NCI-H460 (cell line): Measurements from ENCODE around the gene KCNMA1. TPM values are rescaled to one million over a fixed set of nuclear protein-coding genes. Genes with fewer than 3 reads are reported as not detected.

Source experiments
- DNase-seq: peaks from one replicate; pipeline ENCODE4 v3.0.0-alpha.2; 2016; ENCODE audit warnings: low read depth; ENCODE audit errors: extremely low read depth
- total RNA-seq: library from RNA; depleted of rRNA; stranded (reverse); fragments of >200 nt; shearing (Covaris generic); gene quantifications from 2 replicates; pipeline ENCODE4 v1.2.3, GENCODE V29; 2014

The KCNMA1 gene
- total RNA-seq, 1 experiment from 2014 or later: 0.54 TPM

DNA sequence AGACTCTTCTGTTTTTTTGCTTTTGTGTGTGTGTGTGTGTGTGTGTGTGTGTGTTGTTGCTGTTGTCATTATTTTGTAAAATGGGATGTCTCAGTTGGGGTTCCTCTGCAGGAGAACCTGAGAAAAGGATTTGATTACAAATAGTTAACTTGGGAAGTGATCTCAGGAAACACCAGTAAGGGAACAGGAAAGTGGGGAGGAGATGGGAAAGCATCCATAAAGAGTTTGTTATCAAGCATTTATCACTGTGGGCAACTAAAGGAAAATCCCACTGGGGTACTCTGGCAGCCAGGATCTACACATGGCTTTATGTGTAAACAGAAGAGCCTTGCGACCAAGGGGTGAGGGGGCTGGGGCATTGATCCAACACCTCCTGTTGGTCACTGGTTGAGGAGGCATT lies 485.4 kb downstream of the KCNMA1 start:
- DNase-seq: no peak

DNA sequence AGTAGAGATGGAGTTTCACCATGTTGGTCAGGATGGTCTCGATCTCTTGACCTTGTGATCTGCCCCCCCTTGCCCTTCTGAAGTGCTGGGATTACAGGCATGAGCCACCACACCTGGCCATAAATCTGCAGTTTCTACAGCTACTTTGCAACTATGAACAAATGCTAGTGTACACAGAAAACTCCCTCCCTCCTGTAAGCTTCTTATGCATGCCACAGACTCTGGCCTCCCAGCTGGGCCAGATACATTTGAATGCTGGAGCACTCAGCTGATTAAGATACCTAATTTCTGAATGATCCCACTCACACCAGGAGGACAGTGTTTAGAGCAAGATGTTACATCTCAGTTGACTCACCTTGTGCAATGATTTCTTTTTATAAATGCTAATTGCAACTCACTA lies 486.2 kb downstream of the KCNMA1 start:
- no peak for DNase-seq

DNA sequence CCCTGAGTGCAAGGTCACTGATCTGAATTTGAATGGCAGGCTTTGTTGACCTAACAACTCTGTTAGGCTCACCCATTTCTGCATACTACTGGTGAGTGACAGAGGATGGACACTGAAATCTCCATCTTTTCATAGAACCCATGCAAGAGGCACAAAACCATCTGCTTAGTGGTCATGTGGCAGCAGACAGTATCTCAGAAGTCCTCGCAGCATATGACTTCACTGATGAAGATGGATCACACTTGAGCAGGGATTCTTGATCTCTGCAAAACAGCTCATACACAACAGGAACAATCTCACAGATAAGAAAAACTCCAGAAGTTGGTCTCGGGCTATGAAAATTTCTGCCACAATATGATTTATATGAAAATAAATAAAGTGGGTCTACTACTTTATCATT lies 487.9 kb downstream of the KCNMA1 start:
- DNase-seq: no peak

DNA sequence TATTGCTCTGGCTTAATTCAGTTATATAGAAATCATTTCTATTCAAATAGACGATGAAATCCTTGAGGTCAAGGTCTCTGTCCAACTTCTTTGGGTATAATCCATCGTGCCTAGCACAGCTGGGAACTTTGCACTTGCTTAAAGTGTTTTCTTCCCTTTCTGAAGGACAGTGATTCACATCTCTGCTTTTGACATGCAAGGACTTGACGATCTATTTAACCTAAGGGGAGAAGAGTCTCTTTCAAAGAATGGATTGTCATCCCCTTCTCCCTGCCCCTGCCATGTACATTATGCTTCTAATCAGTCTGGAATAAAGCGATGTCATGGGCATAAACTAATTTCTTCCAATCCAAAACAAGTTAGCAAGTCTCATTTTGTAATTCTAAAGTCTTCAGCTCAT lies 488.6 kb downstream of the KCNMA1 start:
- no peak for DNase-seq

DNA sequence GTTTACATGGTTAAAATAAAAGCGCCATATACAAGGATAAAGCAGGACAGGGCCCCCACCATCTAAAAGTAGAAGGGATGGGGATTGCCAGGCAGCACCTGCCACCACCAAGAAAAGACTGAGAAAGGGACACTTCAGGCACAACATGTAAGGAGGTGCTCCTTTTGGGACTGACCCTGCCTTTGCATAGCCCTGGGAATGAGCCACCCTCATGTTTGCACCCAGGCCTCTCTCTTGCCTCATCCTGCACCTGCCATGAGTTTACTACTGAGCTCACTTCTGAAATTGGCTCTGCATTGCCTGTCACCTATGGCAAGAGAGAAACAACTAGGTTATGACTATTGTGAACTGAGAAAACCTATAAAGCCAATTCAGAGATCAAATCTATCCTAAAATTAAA lies 489.7 kb downstream of the KCNMA1 start:
- no peak for DNase-seq

DNA sequence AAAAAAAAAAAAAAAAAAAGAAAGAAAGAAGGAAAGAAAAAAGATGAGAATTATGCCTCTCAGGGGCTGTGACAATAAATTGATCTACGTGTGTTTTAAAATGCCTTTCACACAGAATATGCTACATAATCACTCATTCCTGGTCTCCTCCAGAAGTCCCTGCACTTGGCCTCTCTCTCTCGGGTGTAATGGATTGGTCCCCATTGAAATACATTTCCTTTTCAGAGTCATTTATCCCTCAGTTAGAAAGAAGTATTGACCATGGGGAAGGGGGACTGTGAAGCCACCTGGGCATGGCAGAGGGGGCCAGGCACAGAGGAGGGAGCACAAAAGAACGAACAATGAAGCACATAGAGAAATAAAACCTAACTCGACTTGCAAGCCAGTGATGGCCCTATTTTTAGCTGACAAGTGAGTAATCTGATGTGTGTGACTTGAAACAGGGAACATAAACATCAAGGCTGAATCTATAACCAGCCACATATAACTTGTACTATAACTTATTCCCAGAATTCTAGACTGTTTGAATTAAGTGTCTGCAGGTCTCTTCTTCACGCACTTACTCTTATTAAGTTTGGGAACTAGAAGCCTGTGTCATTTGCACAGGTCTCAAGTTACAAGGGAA lies 490.8 kb downstream of the KCNMA1 start:
- no peak for DNase-seq

DNA sequence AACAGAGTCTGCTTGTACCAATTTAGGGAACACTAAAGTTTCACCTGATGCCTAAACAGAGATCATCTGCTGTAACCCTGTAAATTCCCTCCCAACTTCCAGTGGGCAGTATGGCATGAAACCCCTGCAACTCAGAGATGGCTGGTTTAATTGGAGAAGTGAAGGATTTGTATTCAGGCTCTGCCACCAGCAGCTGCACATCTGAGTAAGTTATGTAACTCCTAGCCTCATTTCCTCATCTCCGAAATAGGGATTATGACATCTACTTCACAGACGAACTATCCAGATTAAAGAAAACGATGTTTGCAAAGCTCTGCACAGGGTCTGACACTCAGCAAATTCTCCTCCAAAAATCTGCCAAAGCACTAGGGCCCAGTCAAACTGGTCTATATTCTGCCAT lies 493.0 kb downstream of the KCNMA1 start:
- no peak for DNase-seq

DNA sequence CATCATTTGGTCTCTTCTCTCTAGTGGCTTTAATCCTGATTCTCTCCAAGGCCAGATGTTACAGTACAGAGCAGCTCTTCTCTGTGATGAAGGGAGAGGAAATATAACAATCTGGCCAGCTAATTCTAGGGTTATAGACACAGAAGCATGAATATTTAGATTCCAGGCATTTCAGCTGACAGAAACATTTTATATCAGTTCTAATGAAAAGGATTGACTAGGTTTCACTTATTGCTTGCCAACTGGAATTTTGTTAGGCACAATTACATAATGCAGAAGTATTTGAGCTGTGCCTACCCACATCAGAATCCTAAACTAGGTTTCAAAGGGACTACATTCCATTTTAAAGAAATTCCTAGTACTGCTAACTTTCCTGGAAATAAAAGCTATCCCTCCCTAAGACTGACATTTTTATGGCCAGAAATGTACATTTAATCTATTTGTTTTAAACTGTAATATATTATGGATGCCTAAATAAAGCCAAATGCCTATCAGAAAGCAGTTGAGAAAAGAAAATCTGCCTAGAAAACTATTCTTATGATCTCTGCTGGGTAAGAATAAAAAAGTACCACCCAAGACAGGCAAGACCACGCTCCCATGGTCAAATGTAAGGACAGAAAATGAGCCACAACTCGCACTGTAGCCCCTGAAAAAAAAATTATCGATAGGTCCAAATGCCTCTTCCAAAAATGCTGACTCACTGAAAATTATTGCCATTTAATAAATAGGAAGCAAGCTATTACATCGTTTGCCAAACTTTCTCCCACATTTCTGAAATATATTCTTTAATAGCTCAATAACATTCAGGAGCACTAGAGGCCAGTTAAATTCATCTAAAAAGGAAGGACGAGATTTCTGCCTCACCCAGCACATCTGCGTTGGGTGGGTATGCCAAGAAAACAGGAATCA lies 498.1 kb downstream of the KCNMA1 start:
- no peak for DNase-seq

DNA sequence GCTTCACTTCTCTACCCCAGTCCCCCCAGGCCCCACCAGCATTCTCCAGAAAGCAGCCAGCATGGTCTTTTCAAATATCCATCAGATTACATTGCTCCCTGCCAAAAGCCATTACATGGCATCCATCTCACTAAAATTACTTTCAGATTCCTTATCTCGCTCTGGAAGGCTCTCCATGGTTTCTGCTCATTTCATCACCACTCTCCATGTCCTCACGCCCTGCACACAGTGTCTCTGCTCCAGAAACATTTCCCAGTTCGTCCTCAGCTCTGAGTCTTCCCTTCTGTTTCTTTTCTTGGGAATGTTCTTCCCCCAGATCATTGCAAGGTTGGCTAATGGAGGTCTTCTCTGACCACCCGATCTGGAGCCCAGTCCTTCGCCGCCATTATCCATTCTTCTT lies 499.1 kb downstream of the KCNMA1 start:
- no peak for DNase-seq

DNA sequence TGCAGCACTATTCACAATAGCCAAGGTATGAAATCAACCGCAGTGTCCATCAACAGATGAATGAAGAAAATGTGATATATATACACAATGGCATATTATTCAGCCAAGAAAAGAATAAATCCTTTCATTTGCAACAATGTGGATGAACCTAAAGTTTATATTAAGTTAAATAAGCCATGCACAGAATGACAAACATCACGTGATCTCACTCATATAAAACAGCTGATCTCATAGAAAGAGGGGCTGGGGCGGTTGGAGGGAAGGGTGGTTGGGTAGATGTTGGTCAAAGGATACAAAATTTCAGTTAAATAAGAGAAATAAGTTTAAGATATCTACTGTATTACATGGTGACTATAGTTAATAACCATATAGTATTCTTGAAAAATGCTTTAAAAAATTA lies 502.1 kb downstream of the KCNMA1 start:
- DNase-seq: no peak

DNA sequence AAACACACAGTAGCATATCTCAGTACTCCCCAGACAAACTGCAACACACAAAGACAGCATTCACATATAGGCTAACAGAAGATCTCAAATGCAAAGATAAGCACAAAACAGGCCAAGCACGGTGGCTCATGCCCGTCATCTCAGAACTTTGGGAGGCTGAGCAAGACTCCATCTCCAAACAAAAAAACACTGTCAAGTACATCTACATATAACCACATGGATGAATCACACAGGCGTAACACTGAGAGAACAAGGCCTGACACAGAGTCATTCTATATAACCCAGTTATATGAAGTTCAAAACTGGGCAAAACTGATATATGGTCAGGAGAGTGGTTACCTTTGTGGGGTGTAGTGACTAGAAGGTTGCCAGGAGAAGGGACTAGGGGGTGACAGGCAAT lies 506.4 kb downstream of the KCNMA1 start:
- no peak for DNase-seq

DNA sequence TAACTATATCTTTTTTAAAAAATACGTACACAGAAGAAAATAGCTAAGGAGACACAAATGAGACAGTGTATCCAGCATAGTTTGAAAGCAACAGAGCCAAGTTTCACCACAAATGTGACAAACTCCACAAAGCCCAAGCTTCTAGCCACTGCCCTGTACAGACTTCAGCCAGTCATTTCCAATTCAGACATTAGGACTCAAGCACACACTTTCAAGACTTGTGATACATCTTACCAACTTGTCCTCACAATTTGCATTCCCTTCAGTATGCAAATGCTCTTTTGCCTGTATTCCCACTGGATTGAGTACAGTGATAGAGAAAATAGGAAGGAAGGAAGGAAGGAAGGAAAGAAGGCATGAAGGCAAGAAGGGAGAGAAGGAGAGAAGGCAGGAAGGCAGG lies 510.4 kb downstream of the KCNMA1 start:
- DNase-seq: no peak

DNA sequence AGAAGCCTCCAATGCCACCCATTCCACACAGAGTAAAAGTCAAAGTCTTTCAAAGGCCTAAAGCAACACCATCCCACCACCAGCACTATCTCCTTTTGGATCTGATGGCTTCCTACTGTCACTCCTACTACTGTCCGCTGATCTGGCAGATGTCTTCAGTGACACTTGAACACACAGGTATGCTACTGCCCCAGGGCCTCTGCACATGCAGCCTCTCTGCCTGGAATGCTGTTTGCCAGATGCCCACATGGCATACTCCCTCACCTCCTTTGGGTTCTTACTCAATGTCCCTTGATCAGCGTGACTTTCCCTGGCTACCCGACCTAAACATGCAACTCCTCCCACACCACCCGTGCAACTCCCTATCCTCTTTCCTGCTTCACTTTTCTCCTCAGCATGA lies 512.4 kb downstream of the KCNMA1 start:
- DNase-seq: no peak

DNA sequence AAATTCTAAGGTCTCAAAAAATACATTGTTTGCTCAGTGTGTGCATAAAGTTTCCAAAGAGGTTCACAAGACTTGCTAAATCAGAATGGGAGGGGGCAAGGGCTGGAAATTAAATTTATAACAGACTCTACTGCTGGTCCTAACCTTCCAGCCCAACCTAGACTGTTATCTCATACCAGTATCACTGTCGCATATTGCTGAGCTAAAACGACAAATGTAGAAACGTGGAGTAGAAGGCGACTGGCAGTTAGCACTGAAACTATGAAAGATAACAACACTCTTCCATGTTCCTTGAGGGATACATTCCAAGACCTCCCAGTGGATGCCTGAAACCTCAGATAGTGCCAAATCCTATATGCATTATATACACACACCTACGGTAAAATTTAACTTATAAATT lies 514.3 kb downstream of the KCNMA1 start:
- no peak for DNase-seq

DNA sequence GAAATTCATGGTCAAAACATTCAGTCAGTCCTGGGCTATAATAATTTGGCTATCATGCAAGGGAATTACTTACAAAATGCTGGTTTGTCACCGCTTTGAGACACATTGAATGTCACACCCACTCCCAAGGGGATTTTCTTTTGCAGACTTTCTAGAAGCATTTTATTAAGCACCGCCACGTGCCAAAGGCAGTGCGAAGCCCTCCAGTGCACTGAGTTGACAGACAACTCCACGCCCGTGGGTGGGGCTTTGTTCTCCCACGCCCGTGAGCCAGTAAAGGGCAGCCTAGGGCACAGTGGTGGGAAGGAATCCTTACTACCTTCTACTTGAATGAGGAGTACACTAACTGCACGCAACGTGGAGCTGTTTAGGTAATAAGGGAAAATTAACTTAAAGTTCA lies 515.8 kb downstream of the KCNMA1 start:
- no peak for DNase-seq

DNA sequence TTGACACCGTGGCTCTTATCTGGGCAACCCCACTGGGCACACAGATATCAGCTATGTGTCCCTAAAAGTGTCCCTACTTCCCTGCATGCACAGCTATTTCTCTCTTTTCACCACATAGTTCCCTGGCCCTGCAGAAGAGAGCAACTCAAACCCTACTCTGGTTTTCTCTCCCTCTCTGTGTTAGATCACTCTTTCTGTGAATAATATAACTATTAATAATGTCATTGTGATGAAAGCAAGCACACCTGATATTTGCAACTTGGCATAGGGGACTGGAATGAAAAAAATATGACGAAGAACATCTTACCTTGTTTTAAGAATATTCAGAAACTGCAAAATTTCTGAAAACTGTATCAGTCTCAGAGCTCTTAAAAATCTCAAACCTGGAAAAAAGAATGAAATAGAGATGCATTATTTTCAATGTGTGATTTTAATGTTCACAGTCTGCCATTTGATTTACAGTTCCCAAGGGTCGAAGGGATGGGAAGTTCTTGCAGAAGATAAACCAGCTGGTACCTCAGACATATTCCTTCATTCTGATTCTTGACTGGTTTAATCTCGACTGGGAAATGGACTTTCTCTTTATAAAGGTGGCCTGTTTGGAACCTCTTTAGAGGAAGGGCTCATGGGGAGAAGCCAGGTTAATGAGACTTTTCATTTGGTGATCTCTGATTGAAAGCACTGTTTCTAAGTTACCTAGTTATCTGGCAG lies 516.8 kb downstream of the KCNMA1 start:
- no peak for DNase-seq

DNA sequence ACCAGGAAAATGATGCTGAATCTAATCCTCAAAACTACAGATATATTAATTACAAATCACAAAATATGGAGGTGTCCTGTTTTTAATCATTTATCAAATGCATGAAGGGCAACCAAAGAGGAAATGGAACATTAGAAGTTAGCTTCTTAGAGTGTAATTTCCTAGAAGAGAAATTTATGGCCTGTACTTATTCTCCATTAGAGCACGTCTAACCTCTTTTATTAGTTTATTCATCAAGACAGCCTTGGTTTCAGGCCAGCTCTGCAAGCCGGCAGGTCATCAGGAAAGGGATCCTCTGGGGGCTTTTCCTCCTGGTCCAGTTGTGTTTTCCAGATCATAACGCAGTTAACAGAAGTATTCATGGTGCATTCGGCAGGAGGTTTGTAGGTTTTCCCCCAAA lies 517.6 kb downstream of the KCNMA1 start:
- DNase-seq: no peak

DNA sequence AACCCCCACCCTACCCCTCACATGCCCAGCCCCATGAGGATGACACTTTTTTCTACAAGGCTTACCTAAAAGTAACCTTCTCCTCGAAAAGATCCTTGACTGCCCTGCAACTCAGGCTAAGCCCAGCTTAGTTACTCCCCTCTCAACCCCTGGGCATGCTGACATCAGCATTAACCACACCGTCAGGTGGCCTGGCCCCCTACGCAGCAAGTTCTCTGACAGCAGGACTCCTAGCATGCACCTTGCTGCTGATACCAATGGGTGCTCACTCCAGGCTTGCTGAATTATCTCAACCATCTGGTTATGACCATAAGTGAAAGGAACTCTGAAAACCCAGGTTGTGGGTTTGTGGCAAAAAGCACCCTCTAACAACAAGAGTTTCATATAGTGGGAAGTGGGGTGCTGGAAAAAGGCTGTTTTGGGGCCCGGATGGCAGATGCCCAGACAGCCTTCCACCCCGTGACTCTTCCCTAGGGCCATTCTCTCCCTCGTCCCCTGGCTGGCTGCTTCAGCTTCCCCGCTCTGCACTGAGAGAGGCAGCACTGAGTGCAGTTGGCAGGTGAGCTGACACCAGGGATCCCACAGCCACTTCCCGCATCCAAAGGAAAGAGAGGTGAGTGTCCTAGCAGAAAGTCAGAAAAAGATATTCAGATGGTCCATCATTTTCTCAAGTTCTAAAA lies 518.9 kb downstream of the KCNMA1 start:
- no peak for DNase-seq

DNA sequence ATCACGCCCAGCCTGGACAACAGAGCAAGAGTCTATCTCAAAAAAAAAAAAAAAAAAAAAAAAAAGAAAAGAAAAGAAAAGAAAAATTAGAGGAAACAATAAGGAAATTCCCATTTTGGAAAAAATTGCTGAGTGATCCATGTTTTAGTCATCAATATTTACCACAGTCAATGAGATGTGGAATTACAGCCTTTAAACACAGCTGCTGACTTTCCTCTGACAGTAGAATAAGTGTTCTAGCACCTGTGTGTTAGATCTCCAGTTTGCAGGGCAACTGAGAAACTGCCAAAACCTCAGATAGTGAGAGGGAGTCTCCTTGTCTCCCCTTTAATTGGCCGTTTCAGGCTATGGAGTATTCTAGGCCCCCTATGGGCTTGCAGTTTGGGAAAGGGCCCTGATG lies 520.1 kb downstream of the KCNMA1 start:
- DNase-seq: no peak

DNA sequence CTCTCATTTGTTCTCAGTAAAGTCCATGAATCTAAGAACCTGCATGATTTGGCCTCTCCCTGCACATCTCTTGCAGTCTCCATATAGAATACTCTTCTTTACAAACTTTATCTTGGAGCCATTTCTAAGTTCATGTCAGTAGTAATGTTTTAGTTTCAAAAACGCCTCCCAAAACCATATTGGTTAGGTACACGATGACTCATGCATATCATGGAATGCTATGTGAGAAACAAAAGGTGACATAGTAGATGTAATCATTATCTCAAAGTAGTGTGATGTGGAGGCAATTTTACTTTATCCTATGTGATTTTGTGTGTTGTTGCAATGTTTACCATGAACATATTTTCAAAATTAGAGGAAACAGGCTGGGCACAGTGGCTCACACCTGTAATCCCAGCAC lies 520.7 kb downstream of the KCNMA1 start:
- DNase-seq: no peak

DNA sequence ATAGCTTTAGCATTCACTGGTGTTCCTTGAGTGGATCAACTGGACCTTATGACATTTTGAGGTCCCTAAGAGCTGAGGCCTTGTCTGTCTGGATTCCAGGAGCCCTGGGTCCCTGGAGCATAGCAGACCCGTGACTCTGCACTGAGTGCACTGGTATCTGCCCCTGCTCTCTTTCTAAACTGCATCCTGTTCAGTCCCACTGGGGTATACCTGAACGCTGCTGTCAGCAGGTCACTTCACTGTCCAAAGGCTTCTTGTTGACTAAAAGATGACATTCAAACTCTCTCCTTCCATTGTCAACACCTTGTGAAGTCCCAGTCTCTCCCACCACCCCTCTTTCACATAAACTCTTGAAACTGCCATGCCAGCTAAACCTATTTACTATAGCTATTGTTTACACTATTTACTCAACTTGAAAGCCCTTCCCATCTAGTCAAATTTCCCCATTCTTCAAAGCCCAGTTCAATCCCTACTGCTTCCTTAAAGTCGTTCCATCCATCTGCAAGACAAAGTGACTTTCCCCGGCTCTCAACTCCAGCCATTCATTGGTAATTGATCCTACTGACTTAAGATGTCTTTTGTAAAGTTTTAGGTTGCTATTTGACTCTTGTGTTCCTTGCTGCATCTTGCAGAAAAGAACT lies 523.3 kb downstream of the KCNMA1 start:
- DNase-seq: no peak
